Thyroid gland (tissue), 4 donors: ENCODE results near the gene KLK5.

Source experiments
- CTCF ChIP-seq, 6 experiments: fragments of 200-600 bp in 3 of 6; fragments of 450-650 bp in 3 of 6; sonication (generic) in 3 of 6; IDR thresholded peaks; one replicate each; pipeline ENCODE4 v1.5.1; 2016 to 2019; ENCODE audit warnings: antibody characterized with exemption in 6 of 6, mild to moderate bottlenecking in 2 of 6, inconsistent platforms in 1 of 6, moderate library complexity in 1 of 6
- POLR2A ChIP-seq, 2 donors: fragments of 450-650 bp; IDR thresholded peaks; one replicate each; pipeline ENCODE4 v1.6.1; 2017; ENCODE audit warnings: antibody characterized with exemption in 2 of 2, mild to moderate bottlenecking in 2 of 2, moderate library complexity in 1 of 2

GRCh38 chr19:50998686-50999085 lies 45.8 kb upstream of the KLK5 start:
- TF ChIP-seq CTCF (IDR thresholded peaks at IDR 0.05) (no peak), POLR2A (IDR thresholded peaks at IDR 0.05) (no peak)
